NCI-H446 (cell line): ENCODE measurements around the gene ADAM12.
"Not testable (repeated sequence)": the region's sequence is repeated elsewhere in the genome, so short reads cannot be mapped to it uniquely, and the experiment has no call there.

ENCODE experiments used
- DNase-seq, 2 experiments: peaks; one replicate each; lab custom pipeline; 2025; lab: John Stamatoyannopoulos, UW

Gene ADAM12

DNA sequence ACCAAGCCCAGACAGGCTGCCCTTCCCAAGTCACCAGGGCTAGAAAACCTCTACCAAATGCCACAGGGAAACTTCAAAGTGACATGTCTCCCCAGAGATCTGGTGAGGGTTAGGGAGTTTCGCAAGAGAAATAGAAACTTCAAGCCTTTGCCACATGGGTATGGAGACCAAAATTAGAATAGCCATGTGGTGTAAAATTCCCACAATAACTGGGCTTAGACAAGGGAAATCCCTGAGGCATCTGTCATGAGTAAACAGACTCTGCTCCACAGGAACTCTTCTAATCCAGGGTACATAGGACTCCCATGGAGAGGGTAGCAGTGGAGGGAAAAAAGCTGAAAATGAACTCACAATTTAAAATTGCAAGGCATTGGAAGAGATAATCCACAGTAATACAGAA lies 14.3 kb downstream of the ADAM12 start:
- DNase-seq, result no peak

DNA sequence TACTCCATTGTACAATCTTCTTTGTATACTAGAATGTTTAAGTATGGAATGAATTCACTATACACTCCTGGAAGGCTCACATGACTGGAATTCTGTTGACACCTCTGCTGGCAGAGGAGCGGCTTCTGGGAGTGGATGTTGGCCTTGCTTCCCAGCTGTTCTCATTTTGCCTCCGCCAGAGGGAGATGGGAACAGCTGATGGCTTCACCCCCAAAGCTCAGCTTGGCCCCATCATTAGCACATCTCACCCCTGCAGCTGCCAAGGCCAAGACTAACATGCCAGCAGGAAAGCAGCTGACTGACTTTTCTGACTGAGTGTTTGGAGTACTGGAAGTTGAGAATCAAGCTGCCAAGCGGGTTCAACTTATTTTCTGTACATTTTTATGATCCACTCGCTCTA lies 15.1 kb downstream of the ADAM12 start:
- DNase-seq, result no peak

DNA sequence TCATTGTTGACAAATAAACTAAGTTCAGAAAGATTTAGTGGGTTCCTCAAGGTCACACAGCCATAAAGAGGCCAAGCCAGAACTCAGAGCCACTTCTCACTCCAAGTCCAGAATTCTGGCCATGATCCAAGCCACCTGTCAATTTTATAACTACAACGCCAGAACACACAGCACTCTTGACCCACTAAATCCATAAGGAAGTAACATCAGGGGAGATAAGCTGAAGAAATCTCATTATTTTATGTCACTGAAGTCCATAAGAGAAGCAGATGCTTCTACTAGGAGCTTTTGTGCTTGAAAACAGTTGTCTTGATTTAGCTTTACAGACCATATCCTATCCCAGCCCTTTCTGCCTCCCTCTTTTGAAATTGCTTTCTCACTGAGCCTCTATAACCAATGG lies 15.9 kb downstream of the ADAM12 start:
- DNase-seq, result no peak

DNA sequence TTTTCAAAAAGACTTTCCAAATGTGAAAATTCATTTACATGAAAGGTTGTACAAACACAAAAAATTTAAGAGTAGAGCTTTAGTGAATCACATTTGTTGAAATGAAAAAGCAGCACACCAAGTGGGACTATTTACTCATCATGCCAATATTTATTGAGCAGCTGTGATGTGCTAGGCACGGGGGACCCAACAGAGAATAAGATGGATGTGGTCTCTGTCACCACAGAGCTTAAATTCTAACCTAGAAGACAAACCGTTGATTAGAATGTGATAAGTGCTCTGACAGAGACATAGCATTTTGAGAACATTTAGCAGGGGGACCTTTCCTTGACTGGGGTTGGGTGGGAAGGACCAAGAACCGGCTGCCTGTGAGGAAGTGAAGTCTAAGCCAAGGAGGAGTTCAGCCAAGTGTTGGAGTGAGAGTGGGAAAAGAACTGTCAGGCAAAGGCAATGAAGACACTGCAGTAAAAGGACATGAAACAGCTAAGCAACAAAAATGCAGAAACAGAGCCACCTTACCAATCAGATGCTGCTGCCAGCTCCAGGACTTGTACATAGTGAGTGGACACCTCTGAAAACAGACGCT lies 19.1 kb downstream of the ADAM12 start:
- DNase-seq, result no peak

DNA sequence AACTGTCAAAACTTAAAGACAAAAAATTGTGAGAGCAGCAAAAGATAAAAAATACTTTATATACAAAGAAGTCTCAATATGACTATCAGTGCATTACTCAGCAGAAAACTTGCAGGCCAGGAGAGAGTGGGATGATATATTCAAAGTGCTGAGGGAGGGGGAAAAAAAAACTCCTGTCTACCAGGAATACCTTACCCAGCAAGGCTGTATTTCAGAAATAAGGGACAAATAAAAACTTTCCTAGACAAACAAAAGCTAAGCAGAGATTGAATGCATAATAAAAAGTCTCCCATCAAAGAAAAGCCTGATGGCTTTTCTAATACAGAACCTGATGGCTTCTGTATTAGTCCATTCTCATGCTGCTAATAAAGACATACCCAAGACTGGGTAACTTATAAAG lies 31.1 kb downstream of the ADAM12 start:
- DNase-seq, result no peak

DNA sequence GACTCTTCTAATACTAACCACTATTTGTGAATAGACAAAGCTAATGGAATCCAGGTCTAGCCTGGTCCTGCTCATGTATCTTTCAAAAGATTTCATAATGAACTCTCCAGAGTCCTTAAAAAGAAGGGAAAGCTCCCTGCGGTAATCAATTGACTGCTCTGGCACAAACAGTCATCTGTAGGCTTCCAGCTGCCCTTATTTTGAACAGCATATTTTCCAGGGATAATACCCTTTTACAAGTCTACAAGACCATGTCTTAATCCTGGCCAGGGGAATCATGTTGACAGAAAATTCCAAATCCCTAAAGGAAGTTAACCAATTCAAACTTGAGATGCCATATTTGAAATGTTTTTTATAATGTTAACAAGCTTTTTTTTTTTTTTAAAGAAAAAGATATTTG lies 34.6 kb downstream of the ADAM12 start:
- no peak for DNase-seq

DNA sequence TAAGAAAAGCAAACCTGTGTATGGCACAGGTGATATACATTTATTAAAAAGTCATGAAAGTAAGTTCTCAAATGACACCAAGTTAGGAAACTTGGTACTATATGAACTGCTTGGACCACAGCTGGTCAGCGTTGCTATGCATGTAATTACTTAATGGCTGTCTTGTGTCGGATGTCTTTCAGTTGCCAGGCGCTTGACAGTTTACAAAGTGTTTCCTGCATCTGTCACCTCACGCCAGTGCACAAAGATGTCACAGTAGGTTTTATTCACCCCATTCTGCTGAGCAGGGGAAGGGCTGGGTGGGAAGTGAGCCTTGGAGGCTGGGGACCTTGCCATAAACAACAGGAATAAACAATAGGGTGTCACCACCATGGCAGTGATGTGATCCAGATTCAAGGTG lies 35.8 kb downstream of the ADAM12 start:
- no peak for DNase-seq

DNA sequence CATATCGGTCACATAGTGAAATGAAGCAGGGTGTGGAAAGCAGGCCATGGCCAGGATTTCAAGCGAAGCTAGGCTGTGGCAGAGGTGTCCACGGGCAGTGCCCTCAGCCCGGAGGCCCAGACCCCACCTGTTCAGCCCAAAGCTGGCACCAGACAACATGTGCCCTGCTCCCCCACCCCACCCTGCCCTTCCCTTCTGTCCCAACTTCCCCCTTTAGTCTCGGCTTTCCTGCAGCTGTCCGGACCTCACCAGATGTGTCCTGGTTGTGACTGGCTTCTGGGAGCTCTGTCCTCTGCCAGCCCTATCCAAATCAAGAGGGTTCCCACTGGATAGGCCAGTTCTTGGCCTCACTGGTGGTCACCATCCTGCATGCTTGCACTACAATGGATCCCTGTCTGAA lies 37.3 kb downstream of the ADAM12 start:
- DNase-seq, result no peak

DNA sequence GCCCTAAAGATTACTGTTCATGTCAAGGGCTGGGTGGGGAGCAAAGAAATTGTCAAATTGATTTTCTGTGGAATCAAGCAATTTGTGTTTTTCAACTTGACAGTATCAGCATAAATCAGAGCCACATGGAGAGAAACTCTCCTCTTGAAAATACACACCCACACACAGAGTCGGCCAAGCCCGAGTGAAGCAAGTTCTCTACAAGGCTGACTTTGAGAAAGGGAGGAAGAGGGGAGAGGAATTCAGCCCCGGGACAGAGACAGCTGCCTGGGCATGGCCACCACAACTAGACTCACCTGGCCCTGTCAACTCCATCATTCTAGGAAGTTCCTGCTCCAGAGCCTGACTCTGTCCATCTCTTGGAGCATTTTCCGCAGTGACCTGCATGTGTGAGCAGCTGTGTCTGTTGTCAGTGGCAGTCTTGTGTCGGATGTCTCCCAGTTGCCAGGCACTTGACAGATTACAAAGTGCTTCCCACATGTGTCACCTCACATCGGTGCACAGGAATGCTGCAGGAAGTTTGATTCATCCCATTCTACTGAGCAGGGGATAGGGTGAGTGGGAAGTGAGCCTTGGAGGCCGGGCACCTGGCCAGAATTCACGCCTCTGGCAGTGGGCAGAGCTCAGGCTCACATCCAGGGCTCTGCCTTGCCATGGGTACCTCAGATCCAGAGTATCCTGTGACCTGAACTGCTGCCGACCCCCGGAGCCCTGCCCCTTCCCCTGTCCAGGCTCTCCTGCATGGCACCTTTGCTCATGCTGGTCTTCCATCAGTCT lies 37.9 kb downstream of the ADAM12 start:
- no peak for DNase-seq

DNA sequence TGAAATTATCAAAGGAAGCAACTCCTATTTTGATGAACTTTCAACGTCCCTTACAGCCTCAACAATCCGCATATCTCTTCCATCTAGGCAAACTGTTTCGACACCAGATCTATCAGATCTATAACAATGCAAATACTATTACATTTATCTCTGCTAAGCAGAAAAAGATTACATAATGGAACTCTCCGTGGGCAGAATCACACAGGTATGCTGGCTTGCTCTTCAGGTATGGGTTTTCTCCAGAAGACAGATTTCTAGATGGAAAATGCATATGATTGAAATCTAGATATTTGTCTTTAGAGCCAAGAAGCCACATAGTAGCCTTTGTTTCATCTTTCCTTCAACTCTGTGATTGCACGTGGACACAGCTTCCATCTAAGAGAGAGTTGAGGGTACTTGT lies 38.6 kb downstream of the ADAM12 start:
- no peak for DNase-seq

DNA sequence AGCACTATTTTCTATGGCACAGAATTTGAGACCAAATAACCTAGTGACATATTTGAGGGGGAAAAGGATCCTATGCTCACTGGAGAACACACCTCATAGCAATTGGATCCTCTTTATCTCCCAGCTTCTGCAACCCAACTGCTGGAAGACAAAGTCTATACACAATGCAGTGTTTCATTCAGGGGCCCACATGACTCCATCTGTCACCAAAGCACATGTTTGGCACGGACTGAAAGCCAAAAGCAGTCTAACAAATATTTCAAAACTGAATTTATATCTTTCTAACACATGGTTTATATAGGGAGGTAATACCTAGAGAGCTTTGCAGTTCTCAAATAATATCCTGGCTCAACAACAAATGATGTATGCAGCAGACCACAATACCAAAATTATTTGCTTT lies 39.2 kb downstream of the ADAM12 start:
- no peak for DNase-seq

DNA sequence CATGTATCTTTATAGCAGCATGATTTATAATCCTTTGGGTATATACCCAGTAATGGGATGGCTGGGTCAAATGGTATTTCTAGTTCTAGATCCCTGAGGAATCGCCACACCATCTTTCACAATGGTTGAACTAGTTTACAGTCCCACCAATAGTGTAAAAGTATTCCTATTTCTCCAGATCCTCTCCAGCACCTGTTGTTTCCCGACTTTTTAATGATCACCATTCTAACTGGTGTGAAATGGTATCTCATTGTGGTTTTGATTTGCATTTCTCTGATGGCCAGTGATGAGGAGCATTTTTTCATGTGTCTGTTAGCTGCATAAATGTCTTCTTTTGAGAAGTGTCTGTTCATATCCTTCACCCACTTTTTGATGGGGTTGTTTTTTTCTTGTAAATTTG lies 44.8 kb downstream of the ADAM12 start:
- not testable (repeated sequence) for DNase-seq

DNA sequence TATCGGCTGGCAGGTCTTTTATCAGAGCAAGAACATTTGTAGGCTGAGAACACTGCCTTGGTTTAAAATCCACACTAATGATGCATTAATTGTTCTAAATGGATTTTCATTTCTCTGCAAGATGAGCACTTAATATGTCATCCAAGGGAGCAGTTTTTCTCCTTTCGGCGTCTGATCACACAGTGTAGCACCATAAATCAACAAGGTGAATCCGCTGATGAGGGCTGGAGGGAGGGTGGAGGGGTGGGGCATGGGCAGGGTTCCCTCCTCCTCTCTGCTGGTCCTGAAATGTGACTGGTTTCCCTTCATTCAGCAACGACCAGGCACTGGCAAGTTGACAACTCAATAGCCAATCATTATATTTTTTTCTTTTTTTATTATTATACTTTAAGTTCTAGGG lies 45.6 kb downstream of the ADAM12 start:
- no peak for DNase-seq

DNA sequence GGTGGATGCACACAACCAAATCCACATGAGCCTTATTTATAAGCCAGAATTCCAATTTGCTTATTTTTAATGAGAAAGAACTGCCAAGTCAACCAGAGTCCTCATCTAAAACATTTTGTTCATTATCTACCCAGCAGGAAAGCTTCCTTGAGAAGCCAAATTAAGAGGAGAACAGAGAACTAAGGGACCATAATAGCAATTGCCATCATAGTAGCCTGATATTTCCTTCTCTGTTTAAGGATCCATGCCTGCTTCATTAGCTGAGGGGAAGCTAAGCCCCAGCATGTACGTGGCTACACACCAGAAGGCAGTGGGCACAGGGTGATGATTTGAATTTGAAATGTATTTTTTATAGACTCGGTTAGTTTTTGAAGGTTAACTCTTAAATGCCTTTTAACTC lies 46.8 kb downstream of the ADAM12 start:
- DNase-seq, result no peak

DNA sequence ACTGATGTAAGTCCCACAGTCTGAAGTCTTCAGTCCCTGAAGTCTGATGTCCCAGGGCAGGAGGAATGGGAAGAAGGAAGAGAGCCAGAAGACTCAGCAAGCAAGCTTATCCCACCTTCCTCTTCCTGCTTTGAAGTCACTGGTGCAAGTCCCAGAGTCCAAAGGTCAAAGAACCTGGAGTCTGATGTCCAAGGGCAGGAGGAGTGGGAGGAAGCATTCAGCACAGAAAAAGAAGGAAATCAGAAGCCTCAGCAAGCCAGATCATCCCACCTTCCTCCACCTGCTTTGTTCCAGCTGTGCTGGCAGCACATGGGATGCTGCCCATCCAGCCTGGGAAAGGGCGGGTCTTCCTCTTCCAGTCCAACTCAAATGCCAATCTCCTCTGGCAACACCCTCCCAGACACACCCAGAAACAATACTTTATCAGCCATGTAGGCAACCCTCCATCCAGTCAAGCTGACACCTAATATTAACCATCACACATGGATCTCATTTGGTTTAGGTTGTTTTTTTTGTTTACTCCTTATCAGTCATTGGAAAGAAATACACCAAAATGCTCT lies 50.9 kb downstream of the ADAM12 start:
- no peak for DNase-seq

DNA sequence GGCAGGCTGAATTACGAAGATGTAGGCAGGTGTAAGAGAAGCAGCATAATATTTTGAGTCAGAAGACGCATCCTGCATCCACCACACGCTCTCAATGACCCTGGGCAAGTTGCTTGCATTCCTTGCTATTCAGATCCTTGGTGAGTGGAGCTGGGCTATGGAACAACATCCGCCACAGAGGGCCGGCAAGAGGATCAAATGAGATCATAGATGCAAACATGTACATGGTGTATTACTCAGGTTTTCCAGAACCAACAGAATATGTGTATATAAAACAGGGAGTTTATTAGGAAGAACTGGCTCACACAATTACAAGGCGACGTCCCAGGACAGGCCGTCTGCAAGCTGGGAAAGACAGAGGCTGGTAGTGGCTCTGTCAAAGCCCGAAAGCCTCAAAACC lies 51.5 kb downstream of the ADAM12 start:
- no peak for DNase-seq

DNA sequence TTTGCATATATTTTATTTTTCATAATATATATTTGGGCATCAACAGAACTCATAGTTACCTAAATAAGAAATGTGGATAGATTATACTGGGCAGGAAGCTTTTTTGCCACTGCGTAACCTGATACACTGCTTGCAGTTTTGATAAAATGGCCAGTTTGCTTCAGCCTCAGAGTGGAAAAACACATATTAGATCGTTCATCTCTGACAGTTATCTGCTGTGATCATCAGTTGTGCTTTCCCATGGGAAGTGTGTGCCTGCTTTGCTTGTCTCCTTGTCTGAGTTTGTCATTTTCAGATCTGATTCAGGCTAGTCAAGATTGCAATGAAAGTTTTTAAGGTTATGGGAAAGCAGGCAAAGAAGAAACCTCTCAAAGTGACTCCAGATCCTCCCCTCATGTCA lies 54.0 kb downstream of the ADAM12 start:
- DNase-seq, result no peak

DNA sequence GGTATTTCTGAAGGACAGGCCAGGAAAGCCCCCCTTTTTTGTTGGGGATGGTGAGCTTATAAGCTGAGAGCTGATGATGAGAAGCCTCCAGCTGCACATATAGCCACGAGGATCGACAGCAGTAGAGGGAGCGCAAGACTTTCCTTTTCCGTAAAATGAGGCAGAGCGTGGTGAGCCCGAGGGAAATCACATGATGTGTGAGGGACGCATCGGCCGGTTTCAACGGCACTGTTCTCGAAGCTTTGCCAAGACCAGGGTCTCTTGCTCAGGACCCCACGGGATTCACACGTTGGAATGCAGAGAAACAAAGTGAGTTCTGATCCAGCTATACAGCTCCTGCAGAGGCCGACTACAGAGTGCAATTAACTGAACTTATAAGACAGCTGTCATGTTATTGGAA lies 55.7 kb downstream of the ADAM12 start:
- no peak for DNase-seq

DNA sequence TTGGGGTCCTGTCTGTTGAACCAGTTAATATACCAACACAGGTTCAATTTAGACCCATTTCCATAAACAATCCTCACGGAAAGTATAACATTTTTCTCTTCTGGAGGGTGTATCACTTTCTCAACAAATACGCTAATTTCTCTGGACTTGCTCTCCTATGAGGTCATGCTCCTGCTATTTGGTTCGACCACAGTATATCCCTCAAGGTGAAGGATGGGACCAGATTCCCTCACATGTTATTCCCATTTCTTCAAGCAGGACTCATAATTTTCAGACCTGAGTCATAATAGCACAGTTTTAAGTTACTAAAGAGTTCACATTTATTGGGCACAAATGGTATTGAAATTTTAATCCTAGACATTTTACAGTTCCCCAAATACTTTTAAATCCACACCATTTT lies 57.2 kb downstream of the ADAM12 start:
- DNase-seq, result no peak

DNA sequence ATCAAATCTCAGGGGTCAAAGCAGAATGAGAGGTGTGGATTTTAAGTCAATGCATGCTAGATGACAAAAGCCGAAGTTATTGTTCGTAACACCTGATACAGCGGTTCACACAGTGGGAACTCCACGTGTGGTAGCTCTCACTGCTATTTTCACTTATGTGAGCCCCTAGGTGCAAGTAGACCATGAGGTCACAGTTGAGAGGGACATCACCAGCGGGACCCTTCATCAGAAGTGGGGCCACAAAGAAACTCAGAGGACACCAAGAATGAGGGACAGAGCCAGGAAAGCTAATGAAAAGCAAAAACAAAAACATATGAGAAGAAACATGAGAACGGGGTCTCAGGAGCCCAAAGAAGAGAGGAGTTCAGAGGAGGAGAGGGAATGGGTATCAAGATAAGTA lies 63.5 kb downstream of the ADAM12 start:
- DNase-seq, result no peak

DNA sequence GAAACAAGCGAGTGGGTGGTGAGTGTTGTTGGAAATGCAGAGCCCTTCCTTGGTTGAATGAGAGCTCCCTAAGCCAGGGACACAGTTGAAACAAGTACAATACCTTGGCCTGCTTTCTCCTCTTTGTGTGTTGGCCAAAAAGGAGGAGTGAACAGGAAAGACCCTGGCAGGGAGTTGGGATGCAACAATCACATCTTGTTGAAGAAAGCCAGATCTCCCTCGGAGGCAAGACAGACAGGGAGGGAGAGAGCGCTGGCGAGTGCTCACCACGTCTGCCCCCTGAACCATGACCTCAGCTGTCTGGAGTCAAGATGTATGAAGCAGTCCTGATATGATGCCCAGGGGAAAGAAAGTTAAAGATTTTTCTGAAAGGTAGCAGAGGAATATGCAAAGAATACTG lies 66.8 kb downstream of the ADAM12 start:
- no peak for DNase-seq

DNA sequence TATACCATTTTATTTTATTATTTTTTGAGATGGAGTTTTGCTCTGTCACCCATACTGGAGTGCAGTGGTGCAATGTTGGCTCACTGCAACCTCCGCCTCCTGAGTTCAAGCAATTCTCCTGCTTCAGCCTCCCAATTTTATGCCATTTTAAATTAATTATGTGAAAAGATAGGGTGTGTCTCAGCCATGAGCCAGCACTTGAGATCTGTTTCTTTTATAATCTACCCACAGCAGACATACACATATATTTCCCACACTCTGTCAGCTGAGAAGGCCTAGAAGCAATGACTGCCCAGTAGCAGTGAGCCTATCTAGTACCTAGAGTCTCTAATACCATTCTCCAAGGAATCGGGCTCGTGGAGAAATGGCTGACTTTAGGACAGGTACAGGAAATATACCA lies 70.5 kb downstream of the ADAM12 start:
- no peak for DNase-seq

DNA sequence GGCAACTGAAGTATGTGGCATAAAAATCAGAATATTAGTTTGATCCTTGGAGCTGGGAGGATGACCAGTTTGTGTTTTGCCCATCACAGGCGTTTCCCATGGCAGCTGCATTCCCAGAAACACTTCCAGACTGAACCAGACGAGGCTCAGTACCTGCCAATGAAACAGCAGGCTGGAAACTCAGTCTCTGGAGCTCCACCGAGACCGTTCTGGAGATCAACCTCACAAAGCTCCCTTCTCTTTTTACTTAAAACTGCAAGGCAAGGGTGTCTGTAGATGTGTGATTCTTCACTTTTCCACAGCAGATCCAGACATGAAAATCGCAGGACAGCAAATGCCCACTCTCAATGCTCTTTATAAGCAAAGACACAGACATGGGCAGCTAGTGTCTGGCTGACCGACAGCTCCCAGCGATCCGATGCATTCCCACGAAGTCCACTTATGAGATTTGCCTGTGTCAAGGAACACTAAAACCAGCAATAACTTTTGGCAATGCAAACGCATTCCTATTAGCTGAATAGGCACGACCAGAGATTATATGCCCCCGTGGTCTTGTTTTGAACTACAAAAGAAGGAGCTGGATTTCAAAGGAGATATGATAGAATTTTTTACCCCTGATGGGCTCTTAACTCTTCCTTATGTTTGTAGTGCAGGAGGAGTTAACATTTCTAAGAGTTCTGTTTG lies 72.6 kb downstream of the ADAM12 start:
- no peak for DNase-seq
